HG03135 (cell line): ENCODE results near the gene EIF4G2.
A peak's percentile ranks its signal among the peaks of the same experiment; 100 is the strongest.
"Not testable (repeated sequence)": the region's sequence is repeated elsewhere in the genome, so short reads cannot be mapped to it uniquely, and the experiment has no call there.

ENCODE experiments used
- ATAC-seq: cut with Tn5 transposase; IDR thresholded peaks from one replicate; pipeline ENCODE4 v1.9.1; 2021; ENCODE audit warnings: mild to moderate bottlenecking, moderate library complexity; ENCODE audit not compliant: unreplicated experiment

EIF4G2 gene

DNA sequence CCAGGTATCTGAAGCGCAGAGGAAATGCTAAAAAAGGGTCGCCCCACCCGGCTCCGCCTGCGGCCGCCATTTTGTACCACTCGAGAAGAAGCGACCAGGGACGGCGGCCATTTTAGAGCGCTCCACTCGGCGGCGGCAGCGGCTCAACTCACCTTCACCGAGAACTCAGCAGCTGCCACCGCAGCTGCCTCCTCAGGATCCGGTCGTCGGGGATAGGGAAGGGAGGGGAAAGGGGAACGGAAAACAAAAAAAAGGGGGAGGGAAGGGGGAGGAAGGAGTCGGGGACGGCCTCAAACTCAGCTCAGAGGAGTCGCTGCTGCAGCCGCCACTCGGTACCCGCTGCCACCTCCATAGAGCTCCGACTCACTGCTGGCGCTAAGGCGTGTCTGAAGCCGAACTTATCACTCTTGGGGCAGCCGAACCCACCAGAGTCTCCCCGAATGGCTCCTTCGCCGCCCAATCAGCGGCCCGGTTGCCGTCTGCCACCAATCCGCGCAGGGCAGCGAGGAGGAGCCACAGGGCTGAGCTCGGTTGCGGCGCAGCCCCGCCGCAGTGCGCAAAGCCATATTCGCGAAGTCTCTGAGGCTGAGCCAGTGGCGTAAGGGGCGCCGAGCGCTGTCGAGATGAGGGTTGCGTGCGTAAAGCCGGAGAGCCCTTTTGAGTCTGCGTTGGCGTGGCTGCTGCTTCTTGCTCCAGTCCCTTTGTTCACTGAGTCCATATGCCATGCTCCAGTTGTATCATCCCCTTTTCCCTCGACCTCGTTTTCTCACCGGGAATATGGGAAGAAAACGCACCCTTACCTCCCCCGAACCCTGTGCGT, at the start of gene EIF4G2:
Gene EIF4G2, minus strand, starts transcription at position 374 of the 820 bp plus-strand sequence.
- ATAC-seq, result peak; percentile 93

DNA sequence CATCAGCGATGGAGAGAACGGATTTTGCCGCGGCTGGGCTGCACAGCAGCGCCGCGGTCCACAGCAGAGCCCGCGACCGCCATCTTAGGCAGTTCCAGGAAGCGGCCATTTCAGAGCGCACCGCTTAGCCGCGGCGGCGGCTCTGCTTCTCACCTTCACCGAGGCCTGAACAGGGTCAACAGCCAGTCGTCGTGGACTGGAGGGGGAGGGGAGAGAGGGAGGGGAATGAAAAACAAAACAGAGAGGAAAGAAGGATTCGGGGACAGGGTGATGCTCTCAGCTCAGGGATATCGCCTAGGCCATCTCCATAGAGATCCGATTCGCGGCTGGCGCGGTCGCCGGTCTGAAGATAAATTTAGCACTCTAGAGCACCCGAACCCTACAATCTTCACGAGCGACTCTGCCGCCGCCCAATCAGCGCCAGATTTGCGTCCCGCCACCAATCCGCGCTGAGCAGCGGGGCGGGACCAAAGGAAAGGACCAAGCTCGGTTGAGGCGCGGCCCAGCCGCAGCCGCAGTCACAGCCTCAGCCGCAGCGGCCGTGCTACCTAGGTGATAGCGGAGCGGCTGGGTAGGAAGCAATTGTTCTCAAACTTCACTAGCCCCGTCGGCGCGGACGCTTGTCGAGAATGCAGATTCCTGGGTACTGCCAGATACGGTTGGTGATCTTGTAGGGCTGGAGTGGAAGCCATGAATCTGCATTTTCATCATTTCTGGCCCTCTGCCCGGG, 49.1 kb upstream of the EIF4G2 start, which contains the start of gene ZBED5:
Gene ZBED5, minus strand, starts transcription at position 345 of the 730 bp plus-strand sequence. CDS start 3,108 bp downstream, outside the sequence.
- ATAC-seq, result peak; percentile 86

DNA sequence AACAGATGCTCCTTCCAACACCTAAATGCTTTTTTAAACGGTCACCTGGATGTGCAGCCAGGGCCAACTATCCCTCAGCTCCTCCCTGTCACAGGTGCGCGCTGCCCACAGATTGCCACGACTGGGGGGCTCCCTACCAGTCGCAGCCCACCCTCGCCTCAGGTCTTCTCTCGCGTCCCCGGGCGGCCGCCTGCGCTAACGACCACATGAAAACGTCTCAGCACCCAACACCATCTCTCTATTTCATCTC, 48.7 kb upstream of the EIF4G2 start:
- ATAC-seq, result peak; percentile 14

DNA sequence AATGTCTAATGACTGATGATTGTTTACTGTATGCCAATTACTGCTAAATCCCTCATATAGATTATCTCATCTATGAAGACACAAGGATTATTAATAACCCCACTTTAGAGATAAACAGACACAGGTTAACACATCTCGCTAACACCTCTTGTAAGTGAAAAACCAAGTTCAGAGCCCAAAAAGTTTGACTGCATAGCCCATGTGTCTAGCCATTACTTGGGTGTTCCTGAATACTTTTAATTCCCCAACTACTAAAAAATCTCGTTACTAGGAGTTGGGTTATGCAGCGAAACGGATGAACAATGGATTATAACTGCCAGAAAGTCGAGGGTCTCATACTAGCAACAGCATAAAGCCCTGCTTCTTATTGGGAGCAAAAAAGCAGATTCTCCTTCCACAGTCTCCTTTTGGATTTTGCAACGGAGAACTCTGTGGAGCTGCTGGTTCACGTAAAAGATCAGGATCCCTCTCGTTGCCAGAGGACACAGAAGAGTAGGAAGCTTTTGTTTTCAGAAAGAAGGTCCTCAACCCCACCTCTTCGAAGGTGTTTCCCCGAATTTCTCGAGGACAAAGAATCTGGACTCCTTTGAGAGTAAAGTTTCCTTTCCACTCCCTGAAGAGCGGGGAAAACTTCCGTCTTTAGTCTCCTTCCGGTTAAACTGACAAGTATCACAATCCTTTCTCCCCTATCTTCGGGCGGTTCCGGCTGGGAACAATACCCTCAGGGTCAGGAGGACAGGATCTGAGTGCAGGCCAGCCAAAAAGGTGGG, 48.1 kb upstream of the EIF4G2 start:
- peak; percentile 4 for ATAC-seq

DNA sequence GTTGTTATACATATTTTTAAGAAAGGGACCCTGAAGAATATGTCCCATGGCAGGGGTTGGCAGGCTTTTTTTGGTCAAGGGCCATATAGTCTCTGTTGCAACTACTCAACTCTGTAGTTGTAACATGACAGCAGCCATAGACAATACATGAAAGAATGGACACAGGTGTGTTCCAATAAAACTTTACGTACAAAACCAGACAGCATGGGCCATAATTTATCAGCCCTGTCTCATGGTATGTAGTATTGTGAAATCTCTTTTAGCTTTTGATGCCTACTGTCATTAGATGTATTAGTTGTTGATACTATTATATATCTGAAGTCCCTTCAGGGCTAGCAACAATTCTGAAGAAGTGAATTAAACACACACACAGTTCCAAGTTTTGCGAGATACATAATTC, 46.6 kb upstream of the EIF4G2 start:
- no peak for ATAC-seq

DNA sequence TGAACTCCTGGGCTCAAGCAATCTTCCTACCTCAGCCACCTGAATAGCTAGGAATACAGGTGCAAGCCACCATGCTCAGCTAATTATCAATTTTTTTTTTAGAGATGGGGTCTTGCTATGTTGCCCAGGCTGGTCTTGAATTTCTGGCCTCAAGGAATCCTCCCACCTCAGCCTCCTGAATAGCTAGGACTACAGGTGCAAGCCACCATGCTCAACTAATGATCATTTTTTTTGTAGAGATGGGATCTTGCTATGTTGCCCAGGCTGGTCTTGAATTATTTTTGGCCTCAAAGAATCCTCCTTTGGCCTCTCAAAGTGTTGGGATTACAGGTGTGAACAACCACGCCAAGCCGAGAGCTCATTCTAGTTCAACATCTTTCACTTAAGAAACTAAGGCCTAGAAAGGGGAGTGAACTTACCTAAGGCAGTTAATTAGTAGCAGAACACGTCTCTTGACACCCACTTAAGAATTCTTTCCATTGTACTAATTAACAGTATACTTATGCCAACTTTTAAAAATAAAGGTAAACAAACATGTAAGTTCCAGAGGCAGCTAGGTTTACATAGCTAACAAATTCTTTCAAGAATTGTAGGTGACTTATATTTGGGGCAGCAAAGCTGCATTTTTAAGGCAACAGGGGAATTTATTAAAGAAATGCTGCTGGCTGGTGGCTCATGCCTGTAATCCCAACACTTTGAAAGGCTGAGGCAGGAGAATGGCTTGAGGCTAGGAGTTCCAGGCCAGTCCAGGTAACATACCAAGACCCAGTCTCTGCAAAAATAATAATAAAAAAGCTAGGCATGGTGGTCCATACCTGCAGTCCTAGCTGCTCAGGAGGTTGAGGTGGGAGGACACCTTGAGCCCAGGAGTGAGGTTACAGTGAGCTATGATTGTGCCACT, 39.5 kb upstream of the EIF4G2 start:
- no peak for ATAC-seq

DNA sequence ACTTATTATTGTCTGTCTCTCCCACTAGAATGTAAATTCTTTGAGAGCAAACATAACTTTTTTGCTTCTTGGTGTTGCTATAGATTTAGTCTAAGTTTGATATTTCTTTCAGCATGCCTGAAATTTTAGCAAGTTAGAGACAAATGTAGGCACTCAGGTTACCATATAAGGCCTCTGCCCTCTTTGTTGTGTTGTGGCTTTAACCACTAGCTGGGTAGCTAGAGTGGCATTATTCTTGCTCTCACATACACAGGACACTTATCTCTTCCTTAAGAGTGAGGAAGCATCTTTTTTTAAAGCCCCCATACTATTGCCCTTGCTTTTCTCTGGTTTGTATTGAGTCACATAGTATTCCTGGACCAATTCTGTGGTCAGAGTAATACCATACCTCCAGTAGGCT, 37.9 kb upstream of the EIF4G2 start:
- no peak for ATAC-seq

DNA sequence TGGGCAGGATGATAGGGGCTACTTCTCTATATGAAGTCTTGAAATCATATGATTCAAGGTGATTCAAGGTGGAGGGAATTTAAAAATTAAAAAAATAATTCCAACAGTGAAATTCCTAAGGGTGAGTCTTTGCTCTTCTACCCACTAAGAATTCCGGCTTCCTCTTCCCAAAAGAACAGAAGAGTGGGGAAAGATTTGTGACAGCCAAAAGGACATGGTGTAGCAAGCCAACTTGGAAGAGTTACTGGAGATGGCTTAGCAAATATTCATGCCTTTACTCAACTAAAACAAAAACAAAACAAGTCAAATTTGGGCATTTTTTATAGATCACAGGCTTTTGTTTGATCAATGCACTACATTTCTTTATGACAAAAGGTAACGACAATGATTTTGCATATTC, 36.9 kb upstream of the EIF4G2 start:
- no peak for ATAC-seq

DNA sequence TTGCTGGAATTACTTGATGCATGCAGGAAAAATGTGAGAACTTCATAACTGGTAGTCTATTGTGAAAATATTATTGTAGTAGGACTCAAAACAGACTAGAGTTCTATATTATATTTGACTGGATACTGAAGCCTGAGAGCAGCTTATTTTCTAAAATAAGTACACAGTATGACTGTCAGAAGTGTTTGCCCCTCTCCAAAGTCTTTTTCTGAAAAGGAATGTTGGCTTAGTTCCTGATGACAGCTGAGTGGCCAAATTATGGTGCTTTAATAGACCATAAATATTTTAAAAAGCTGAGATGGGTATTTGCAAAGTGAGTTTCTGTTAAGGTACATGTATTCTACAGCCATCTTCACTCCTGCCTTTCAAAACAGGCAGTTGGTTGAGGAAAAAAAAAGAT, 36.1 kb upstream of the EIF4G2 start:
- no peak for ATAC-seq

DNA sequence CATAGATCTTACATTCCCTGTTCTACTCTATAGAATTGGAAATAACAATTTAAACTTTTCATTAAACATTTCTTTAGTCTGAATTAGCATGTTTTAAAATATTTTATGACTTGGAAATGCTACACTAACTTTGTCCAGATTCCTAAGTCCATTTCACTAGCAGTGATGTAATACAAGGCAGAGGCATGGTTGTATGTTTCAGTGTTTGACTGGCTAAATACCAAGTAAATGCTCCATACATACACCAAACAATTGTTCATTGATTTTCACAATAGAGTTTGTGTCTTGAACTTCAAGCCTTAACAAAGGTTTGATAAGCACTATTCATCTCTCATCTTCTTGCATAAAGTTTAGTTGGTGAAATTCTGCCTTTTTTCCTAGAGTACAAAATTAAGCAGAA, 35.6 kb upstream of the EIF4G2 start:
- no peak for ATAC-seq

DNA sequence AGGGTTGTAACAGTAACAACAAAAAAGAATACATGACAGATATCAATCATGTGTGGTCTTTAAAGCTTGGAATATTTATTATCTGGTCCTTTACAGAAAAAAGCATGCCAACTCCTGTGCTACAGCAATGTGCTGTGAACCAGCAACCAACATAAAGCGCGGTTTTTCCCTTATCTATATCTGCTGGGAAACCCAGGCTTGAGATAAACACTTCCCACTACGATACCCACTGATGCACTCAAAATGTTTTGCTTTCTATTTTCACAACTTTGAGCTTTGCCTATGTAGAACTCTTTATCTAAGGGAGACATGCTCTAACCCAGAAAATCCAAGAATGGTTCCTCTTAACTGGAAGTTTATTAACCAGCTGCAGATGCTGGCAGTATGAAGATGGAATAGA, 30.2 kb upstream of the EIF4G2 start:
- no peak for ATAC-seq

DNA sequence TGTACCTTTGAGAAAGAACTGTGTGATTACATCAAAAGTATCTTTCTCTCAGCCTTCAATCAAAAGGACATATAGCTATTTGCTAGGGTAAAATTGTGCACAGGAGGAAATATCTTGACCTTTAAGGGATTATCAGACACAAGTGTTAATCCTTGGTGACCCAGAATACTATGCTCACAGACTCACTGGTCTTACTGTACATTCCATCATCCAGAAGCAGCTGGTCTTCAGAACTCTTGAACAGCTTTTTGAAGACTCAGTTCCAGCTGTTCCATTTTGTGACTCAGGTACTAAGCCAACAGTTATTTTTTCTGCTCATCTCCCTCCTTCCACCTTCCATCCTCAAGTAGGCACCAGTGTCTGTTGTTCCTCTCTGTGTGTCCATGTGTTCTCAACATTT, 29.4 kb upstream of the EIF4G2 start:
- no peak for ATAC-seq

DNA sequence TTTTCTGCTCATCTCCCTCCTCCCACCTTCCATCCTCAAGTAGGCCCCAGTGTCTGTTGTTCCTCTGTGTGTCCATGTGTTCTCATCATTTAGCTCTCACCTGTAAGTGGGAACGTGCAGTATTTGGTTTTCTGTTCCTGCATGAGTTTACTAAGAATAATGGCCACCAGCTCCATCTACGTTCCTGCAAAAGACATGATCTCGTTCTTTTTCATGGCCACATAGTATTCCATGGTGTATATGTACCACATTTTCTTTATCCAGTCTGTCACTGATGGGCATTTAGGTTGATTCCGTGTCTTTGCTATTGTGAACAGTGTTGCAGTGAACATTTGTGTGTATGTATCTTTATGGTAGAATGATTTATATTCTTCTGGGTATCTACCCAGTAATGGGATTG, 28.2 kb upstream of the EIF4G2 start:
- ATAC-seq, result not testable (repeated sequence)

DNA sequence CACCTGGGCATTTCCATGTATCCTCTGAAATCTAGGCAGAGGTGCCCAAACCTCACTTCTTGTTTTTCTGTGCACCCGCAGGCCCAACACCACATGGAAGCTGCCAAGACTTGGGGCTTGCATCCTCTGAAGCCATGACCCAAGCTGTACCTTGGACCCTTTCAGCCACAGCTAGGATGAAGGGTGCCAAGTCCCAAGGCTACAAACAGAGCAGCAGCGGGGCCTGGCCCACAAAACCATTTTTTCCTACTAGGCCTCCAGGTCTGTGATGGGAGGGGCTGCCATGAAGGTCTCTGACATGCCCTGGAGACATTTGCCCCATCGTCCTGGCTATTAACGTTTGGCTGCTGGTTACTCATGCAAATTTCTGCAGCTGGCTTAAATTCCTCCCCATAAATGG, 20.4 kb upstream of the EIF4G2 start:
- no peak for ATAC-seq

DNA sequence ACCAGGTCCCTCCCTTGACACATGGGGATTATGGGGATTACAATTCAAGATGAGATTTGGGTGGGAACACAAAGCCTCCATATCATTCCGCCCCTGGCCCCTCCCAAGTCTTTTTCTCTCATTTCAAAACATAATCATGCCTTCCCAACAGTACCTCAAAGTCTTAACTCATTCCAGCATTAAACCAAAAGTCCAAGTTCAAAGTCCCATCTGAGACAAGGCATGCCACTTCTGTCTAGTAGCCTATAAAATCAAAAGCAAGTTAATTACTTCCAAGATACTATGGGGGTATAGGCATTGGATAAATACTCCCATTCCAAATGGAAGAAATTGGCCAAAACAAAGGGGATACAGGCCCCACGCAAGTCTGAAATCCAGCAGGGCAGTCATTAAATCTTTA, 19.7 kb upstream of the EIF4G2 start:
- no peak for ATAC-seq

DNA sequence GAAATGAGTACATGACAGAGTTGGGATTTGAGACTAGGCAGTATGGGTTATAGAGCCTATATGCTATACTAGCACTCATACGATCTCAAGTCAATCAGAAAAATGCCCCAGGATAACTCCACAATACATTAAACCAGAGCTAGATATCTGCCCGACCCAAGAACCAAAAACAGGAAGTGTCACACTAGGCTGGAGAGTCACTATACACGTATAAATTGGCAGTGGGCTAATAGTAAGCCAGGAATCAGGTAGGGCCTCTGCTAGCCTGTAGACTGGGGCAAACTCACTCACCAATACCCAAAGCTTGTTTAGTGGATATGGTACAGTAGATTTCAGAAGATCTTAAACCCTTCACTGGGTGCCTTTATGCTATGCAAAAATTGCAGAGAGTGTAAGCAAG, 16.2 kb upstream of the EIF4G2 start:
- peak; percentile 78 for ATAC-seq

DNA sequence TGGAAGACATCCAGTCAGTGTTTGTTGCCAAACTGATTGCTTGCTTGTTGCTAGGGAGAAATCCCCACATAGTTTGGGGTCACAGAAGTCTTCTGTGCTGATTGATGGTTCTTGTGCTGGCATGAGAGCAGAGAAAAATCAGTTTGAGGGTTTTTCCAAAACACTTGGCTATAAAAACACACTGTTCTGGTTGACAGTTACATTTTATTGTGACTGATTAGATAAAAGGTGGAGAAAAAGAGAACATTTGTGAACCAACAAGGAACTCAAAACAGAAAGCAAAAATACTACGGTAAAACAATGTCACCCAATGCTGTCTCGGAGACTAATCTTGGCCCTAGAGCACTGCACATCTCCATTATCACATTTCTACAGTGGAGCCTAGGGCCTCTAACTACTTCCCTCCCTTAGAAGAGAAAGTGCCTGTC, 14.4 kb upstream of the EIF4G2 start:
- ATAC-seq, result no peak

DNA sequence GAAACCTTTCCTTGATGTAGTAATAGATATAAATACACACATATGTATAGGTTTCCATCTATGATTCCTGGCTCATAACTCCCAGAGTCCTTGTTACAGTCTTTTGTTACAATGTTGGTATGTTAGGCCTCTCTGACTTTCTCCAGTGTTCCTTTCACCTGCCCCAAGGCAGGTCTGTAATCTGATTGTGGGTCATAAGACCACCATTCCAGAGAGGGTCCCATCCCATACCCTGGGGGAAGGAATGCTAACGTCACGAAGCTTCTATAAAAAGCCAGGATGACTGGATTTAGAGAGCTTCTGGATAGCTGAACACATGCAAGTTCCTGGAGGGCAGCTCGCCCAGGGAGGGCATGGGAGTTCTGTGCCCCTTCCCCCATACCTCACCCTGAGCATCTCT, 13.8 kb upstream of the EIF4G2 start:
- ATAC-seq, result not testable (repeated sequence)

DNA sequence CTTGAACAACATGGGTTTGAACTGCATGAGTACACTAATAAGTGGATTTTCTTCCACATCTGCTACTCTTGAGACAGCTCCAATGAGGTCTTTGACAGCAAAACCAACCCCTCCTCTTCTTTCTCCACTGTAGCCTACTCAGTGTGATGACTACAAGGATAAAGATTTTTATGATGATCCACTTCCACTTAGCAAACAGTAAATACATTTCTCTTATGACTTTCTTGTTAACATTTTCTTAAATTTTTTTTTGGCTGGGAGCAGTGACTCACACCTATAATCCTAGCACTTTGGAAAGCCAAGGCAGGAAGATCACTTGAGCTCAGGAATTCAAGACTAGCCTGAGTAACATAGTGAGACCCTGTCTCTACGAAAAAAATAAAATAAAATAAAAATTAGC, 9.9 kb upstream of the EIF4G2 start:
- ATAC-seq, result no peak

DNA sequence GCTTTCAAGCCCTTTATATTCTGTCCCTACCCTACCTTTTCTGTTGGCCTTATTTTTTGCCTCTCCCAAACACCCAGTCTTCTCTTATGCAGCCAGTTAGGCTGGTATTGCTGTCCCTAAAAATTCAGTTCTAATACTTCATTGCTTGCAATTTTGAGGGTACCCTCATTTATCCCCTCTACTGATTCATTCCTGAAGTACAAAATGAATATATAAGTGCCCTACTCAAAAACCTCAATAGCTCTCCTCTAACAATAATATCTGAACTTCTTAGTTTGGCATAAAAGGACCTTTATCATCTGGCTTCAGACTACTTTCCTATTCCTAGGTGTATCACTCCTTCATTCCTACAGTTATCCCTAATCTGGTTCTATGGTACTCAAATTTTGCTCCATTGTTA, 5.2 kb upstream of the EIF4G2 start:
- no peak for ATAC-seq
